B cell (primary cell): ENCODE measurements around the gene PRKN.

Experiments
- CTCF ChIP-seq: fragments of 200-600 bp; IDR thresholded peaks from one replicate; pipeline ENCODE4 v1.8.0; 2022; ENCODE audit warnings: antibody characterized with exemption, mild to moderate bottlenecking
- EZH2 ChIP-seq: IDR thresholded peaks from 2 replicates; pipeline ENCODE4 v1.6.1; 2012; ENCODE audit warnings: borderline replicate concordance, low read depth, mild to moderate bottlenecking, moderate library complexity, low read length; ENCODE audit not compliant: insufficient read depth, poor library complexity, severe bottlenecking

GRCh38 chr6:162251257-162251656 lies 476.3 kb downstream of the PRKN start:
- TF ChIP-seq CTCF (no peak), EZH2 (no peak)
